Activated CD4-positive, alpha-beta T cell treated with anti-CD3 and anti-CD28 coated beads, Interleukin-2, Interleukin-4, amounts not matched to agents 100 ng/mL and 50 ng/mL, durations not matched to agents 16 hours and 8 hours (primary cell): ENCODE measurements around the gene CA10.
A peak's percentile ranks its signal among the peaks of the same experiment; 100 is the strongest.

Source experiments
- DNase-seq: peaks from one replicate; pipeline ENCODE4 v3.0.0-alpha.2; 2020; ENCODE audit warnings: low spot score

Gene CA10

DNA sequence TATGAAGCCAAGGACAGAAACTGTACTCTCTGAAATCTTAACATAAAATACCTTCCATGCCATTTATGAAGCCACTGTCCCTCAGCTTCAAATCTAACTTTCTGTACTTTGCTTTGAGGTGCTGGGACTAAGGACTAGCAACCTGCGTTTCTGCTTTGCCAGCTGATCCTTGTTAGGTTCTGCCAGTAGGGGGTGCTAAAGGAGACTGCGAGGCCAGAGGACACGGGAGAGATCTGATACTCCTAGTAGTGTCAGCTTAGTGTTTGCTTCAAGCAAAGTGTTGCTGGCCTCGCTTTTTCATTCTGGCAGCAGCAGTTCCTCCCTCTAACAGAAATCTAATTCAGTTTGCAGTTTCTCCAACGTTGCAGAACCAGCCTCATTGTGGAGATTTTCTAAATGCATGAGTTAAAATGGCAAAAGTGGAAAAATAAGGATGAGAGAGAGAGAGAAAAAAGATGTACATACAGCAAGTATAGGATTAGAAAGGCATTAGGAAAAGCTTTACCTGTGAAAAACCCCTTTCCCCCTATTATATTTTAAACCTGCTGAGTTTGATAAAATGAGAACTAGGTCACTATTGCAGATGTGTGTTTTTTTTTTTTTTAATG is 297.5 kb downstream of the CA10 start:
- peak; percentile 55 for DNase-seq

GRCh38 chr17:51857052-51857597 is 301.4 kb downstream of the CA10 start:
- no peak for DNase-seq

DNA sequence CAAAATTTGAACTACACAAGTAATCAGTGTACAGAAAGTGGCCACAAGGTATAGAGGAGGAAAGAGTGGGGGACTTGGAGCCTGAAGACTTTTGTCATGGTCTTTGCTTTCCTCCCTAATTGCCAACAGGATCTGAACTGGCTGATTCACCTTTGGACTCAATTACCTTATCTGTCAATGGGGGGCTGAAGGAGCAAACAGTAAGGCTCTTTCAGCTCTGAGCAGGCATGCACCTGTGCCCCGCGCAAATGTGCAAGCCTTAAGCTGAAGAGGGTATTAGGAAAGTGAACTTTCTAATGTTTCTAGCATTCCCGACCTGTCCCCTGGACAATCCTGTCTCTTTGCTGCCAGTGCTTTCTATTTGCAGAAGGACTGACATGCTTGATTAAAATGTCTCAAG is 302.7 kb downstream of the CA10 start:
- no peak for DNase-seq

GRCh38 chr17:51853857-51854256 is 304.7 kb downstream of the CA10 start:
- no peak for DNase-seq

DNA sequence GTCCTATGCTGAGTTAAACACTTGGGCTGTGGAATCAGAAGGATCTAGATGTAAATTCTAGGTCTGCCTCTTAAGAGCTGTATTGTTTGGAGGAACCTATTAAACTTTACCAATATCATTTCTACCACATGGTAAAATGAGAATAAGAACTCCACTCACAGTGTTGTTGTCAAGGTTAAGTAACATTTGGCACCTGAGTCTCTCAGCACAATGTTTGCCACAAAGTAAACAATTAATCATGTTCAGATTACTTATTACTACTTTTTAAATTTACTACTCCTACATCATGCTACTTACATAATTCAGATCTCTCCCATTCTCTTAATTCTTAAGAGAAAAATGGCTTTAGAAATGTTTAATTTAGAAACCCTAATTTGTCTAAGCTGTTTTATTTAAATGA is 305.9 kb downstream of the CA10 start:
- no peak for DNase-seq

GRCh38 chr17:51850201-51850600 is 308.3 kb downstream of the CA10 start:
- DNase-seq = no peak

DNA sequence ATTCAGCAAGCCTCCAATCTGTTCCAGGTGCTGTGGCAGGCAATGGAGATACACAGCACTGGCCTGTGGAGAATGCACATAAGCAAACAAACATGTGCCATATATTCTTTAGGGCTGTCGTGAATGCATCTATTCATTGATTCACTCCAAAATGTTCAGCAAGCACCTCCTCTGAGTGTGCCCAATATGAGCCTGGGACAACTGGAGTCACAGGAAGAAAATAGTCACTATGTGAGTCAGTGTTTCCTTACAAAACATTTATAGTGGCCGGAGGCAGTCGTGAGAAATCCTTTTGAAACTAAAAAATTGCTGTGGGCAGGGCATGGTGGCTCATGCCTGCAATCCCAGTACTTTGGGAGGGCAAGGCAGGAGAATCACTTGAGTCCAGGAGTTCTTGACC is 310.1 kb downstream of the CA10 start:
- no peak for DNase-seq

DNA sequence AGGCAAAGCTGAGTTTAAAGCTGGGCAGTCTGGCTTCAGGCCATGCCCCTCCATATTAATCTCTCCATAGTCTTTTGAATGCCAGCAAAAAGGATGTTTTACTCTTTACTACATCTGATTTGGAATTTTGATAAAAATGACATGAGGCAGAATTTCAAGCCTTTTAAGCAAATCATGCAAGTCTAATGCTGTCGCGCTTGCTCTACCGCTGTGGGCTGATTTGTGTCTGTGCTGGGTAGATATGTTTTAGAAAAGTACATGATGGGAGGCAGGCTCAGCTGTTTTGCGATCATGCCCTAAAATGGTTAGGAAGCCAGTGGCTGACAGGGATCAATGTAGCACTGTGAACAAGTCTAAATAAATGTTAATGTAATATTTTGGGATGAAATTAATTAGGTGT is 311.9 kb downstream of the CA10 start:
- no peak for DNase-seq

DNA sequence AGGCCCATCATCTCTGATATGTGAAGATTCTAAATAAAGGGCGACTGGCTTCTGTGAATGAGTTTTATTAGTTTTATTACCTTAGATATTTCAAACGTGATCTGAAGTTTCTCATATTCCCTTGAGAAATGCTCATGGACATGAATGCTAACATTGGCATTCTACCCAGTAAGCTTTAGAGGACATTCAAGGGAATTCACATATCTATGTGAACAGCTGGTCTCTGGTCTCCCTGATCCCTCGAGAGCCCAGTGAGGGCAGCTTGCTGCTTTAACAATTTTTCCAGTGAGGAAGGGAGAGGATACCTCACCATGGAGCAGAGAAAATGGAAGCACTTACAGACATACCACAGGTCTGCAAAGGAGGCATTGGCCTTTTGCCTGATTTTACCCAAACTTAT is 312.7 kb downstream of the CA10 start:
- DNase-seq = no peak

- no peak for DNase-seq
Measured at GRCh38 chr17:51842763-51843162, 315.8 kb downstream of the CA10 start.

DNA sequence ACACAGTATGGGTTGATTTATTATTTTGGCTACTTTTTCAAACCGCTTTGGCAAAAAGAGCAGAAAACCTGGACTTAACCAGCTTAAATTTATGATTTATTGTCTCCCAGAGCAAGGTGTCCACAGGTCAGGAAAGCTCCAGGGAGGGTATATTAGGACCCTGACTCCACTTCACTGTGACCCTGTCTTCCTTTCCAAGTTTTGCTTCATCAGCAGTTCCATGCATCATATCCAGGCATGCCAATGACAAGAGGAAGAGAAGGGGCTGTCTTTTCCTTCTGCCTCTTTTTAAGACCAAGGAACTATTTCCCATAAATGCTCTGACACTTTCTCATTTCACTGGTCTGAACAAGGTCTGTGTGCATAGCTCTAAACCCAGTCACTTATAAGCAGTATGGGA is 316.8 kb downstream of the CA10 start:
- DNase-seq = no peak

GRCh38 chr17:51840688-51841087 is 317.8 kb downstream of the CA10 start:
- no peak for DNase-seq

GRCh38 chr17:51833620-51834019 is 324.9 kb downstream of the CA10 start:
- DNase-seq = no peak

DNA sequence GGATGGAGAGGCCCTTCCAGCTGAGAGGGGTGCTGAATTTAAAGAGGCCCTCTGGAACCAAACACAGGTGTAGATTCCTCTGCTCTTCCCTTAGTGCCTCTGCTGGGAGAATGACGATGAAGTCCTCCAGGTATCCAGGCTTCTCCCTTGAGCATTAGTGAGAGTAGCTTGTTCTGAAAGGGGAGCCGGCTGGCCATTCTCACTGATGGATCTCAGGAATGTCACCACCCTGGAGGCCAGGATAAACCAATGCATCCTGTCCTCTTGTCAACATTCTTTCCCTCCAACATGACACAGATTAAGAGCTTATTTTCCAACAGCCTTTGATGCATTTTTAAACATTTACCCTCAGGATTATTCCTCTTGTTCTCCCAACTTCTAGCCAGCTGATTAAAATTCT is 325.5 kb downstream of the CA10 start:
- no peak for DNase-seq

DNA sequence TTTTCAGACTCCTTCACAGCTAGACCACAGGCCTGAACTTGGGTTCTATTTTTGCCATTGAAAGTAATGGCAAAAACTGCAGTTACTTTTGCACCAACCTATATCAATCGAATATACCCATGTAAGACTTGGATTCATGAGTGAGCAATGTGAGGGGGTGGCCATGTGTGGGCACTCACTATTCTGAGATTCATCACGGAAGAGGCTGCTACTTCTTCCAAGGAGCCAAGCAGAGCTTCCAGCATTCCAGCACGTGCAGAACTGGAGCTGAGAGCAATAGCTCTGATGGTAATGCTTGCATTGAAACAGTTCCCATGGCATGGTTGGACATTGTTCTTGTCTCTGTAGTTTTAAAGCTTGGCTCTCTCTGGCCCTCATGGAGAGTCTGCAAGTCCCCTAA is 327.6 kb downstream of the CA10 start:
- no peak for DNase-seq

- DNase-seq = no peak
Measured at GRCh38 chr17:51830451-51830850, 328.1 kb downstream of the CA10 start.

GRCh38 chr17:51828901-51829300 is 329.6 kb downstream of the CA10 start:
- DNase-seq = no peak

DNA sequence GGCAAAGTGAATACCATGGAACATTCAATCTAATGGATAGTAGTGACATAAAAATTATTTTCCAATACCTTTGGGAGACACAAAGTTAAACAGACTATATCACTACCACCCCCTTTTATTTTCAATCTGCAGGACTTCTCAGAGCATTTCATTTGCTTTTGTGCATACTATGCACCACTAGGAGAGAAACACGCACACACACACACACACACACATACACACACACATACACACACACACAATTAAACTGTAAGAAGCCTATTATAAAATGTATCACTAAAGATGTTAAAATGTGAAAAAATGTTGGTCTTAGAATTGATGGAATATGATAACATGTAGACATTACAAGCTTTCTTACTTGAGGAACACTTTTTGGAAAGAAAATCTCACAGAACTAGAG is 331.4 kb downstream of the CA10 start:
- no peak for DNase-seq

DNA sequence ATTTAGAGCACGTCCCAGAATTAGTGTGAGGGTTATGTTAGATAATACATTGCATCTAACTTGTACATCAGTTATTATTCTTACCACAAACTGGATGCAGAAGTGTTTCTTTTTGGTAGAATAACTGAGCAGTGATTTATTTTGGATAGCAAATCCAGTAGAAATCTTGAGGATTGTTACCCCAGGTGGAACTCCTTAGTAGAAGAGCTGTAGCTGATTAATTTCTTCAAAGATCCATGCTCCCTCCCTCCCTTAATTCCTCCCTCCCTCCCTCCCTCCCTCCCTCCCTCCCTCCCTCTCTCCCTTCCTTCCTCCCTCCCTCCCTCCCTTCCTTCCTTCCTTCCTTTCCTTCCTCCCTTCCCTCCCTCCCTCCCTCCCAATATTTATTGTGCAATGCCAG is 337.7 kb downstream of the CA10 start:
- no peak for DNase-seq

DNA sequence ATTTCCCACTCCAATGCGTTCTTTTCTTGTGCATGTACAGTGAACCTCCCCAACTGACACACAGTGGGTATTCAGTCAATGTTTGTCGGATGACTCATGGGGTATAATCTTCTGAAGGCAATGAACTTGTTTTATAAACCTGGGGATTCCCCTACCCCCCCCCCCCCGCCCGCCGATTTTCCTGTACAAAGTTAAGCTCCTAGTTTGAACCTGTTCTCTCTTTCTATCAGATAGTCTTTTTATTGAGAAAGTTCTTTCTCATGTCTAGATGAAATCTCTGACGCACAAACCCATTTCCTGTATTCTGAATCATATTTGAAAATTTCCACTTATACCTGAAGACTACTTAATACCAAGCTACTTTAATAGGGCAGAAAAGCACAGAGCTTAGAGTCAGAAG is 338.3 kb downstream of the CA10 start:
- DNase-seq = peak; percentile 35

GRCh38 chr17:51819341-51820219 is 338.9 kb downstream of the CA10 start:
- peak; percentile 4 for DNase-seq

- DNase-seq = no peak
Measured at GRCh38 chr17:51818777-51819176, 339.7 kb downstream of the CA10 start.

DNA sequence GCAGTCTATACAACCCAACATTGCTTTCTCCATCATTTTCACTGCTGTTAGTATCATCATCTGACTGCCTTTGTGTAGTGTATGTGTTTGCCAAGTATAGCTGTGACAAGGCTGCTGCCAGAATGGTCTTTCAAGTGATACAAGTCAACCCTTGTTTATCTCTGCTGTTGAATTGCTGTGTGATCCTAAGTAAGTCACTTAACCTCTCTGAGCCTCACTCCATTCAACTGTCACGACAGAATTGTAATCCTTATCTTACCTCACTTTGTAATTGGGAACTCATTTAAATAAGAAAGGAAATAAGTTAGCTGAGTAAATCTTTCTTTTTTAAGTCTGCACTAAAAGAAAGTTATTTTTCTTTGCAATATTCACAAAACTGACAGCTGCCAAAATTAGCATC is 340.6 kb downstream of the CA10 start:
- DNase-seq = no peak

DNA sequence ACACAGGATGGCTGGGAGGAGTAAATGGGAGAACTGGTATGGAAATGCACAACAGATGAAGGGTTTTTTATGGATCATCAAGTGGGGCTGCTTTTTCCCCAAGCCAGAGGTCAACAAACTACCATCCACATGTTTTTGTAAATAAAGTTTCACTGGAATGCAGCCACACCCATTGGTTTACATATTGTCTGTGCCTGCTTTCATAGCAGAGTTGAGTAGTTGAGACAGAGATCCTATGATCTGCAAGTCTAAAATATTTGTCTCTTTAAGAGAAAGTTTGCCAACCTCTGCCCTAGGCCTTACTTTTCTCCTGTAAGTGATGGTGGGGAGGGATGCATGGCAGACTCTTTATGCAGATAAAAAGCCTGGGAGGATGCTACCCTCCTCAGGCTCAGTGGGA is 341.4 kb downstream of the CA10 start:
- DNase-seq = no peak
